GM23338 (cell line): ENCODE results near the gene NSD2. TPM values are rescaled to one million over a fixed set of nuclear protein-coding genes. Genes with fewer than 3 reads are reported as not detected.

ENCODE experiments used
- ATAC-seq: fragments of 200-7000 bp; cut with Tn5 transposase; 3 replicates; pipeline ENCODE4 v1.9.1; 2020
- DNase-seq: peaks from one replicate; pipeline ENCODE4 v3.0.0-alpha.2; 2015; ENCODE audit warnings: low spot score
- H2AFZ ChIP-seq: fragments of 200-600 bp; sonication (generic); 2 replicates; pipeline ENCODE4 v1.8.0; 2016; ENCODE audit warnings: antibody characterized with exemption, mild to moderate bottlenecking, moderate library complexity
- H3F3A ChIP-seq: fragments of 200-600 bp; sonication (generic); replicated peaks from 2 replicates; pipeline ENCODE4 v1.8.0; 2017; ENCODE audit warnings: antibody characterized with exemption, mixed run types, low read depth
- H3K27ac ChIP-seq: fragments of 200-600 bp; sonication (generic); 2 replicates; pipeline ENCODE4 v1.6.1; 2016; ENCODE audit warnings: low read depth
- H3K27me3 ChIP-seq: fragments of 200-600 bp; sonication (generic); 2 replicates; pipeline ENCODE4 v1.8.0; 2016; ENCODE audit warnings: mild to moderate bottlenecking, mixed run types, moderate library complexity; ENCODE audit not compliant: insufficient read depth
- H3K36me3 ChIP-seq: fragments of 200-600 bp; sonication (generic); 2 replicates; pipeline ENCODE4 v1.8.0; 2016; ENCODE audit warnings: mild to moderate bottlenecking; ENCODE audit not compliant: insufficient read depth
- H3K4me1 ChIP-seq: fragments of 200-600 bp; sonication (generic); 2 replicates; pipeline ENCODE4 v1.8.0; 2016; ENCODE audit warnings: mild to moderate bottlenecking, moderate library complexity; ENCODE audit not compliant: insufficient read depth
- H3K4me2 ChIP-seq: fragments of 200-600 bp; sonication (generic); 2 replicates; pipeline ENCODE4 v1.7.1; 2017; ENCODE audit warnings: mixed run types
- H3K4me3 ChIP-seq: fragments of 200-600 bp; sonication (generic); 2 replicates; pipeline ENCODE4 v1.6.1; 2016; ENCODE audit warnings: mixed run types
- H3K79me2 ChIP-seq: fragments of 200-600 bp; sonication (generic); replicated peaks from 2 replicates; pipeline ENCODE4 v1.8.0; 2017; ENCODE audit warnings: mild to moderate bottlenecking; ENCODE audit not compliant: insufficient read depth
- H3K9me2 ChIP-seq: fragments of 200-600 bp; sonication (generic); 2 replicates; pipeline ENCODE4 v1.8.0; 2017; ENCODE audit not compliant: insufficient read depth
- H4K20me1 ChIP-seq: fragments of 200-600 bp; sonication (generic); replicated peaks from 2 replicates; pipeline ENCODE4 v1.8.0; 2017; ENCODE audit warnings: mild to moderate bottlenecking; ENCODE audit not compliant: insufficient read depth
- H3K27ac Mint-ChIP-seq: 2 replicates; pipeline ENCODE4 v1.8.0; 2020; ENCODE audit warnings: inconsistent platforms, mild to moderate bottlenecking, moderate library complexity, mixed read lengths
- H3K27me3 Mint-ChIP-seq: 3 replicates; pipeline ENCODE4 v1.8.0; 2022; ENCODE audit warnings: low read depth, mild to moderate bottlenecking, moderate library complexity, mixed read lengths, inconsistent platforms; ENCODE audit not compliant: insufficient read depth, poor library complexity
- H3K36me3 Mint-ChIP-seq: 3 replicates; pipeline ENCODE4 v1.8.0; 2021; ENCODE audit warnings: low read depth, mild to moderate bottlenecking, inconsistent platforms, moderate library complexity, mixed read lengths
- H3K4me1 Mint-ChIP-seq: 3 replicates; pipeline ENCODE4 v1.8.0; 2020; ENCODE audit warnings: mild to moderate bottlenecking, inconsistent platforms, mixed read lengths
- H3K4me3 Mint-ChIP-seq: 3 replicates; pipeline ENCODE4 v1.8.0; 2021; ENCODE audit warnings: moderate library complexity, mild to moderate bottlenecking, inconsistent platforms, mixed read lengths
- H3K9me3 Mint-ChIP-seq: 3 replicates; pipeline ENCODE4 v1.8.0; 2020; ENCODE audit warnings: moderate library complexity, mild to moderate bottlenecking, inconsistent platforms, mixed read lengths
- CREB1 ChIP-seq: fragments of 250-450 bp; sonication (Bioruptor Pico); IDR thresholded peaks from 2 replicates; pipeline ENCODE4 v1.5.0; 2020; ENCODE audit warnings: low read depth, mild to moderate bottlenecking, moderate library complexity
- CTCF ChIP-seq, 2 experiments: fragments of 200-600 bp in 1 of 2; sonication (generic) in 1 of 2; conservative IDR thresholded peaks; 2 replicates each; pipeline versions ENCODE4 v1.5.1 to v1.6.1; 2016 to 2017; ENCODE audit warnings: antibody characterized with exemption in 2 of 2, low read depth in 2 of 2, mild to moderate bottlenecking in 2 of 2, moderate library complexity in 1 of 2
- EZH2 ChIP-seq: fragments of 200-600 bp; sonication (generic); IDR thresholded peaks from one replicate; pipeline ENCODE4 v1.8.0; 2017; ENCODE audit warnings: antibody characterized with exemption, mild to moderate bottlenecking, low read depth; ENCODE audit not compliant: unreplicated experiment
- EZH2phosphoT487 ChIP-seq: fragments of 200-600 bp; sonication (generic); IDR thresholded peaks from one replicate; pipeline ENCODE4 v1.8.1; 2018; ENCODE audit warnings: antibody characterized with exemption; ENCODE audit not compliant: unreplicated experiment
- JUNB ChIP-seq: IDR thresholded peaks from one replicate; pipeline ENCODE4 v1.6.1; 2016; ENCODE audit warnings: antibody characterized with exemption; ENCODE audit not compliant: unreplicated experiment
- NANOG ChIP-seq: IDR thresholded peaks from 2 replicates; pipeline ENCODE4 v1.6.1; 2016; ENCODE audit warnings: antibody characterized with exemption, borderline replicate concordance
- POLR2AphosphoS5 ChIP-seq: IDR thresholded peaks from 2 replicates; pipeline ENCODE4 v1.6.1; 2016; ENCODE audit warnings: antibody characterized with exemption, low read depth
- REST ChIP-seq: IDR thresholded peaks from one replicate; pipeline ENCODE4 v1.6.1; 2018; ENCODE audit warnings: antibody characterized with exemption; ENCODE audit not compliant: unreplicated experiment
- STAT1 ChIP-seq: IDR thresholded peaks from one replicate; pipeline ENCODE4 v1.6.1; 2016; ENCODE audit warnings: antibody characterized with exemption; ENCODE audit not compliant: unreplicated experiment
- ZNF114 ChIP-seq: fragments of 250-450 bp; sonication (Bioruptor Pico); IDR thresholded peaks from 2 replicates; pipeline ENCODE4 v1.5.0; 2020; ENCODE audit warnings: mild to moderate bottlenecking, moderate library complexity
- ZNF331 ChIP-seq: fragments of 250-450 bp; sonication (Bioruptor Pico); IDR thresholded peaks from 2 replicates; pipeline ENCODE4 v1.5.0; 2020; ENCODE audit warnings: low read depth, mild to moderate bottlenecking, moderate library complexity
- ZNF462 ChIP-seq: fragments of 250-450 bp; sonication (Bioruptor Pico); IDR thresholded peaks from 2 replicates; pipeline ENCODE4 v1.5.0; 2020; ENCODE audit warnings: mild to moderate bottlenecking, moderate library complexity
- polyA plus RNA-seq: library from polyadenylated mRNA; unstranded; fragments of >200 nt; fragmentation: Nextera tagmentation; extraction: Ambion mirVana; gene quantifications from 2 replicates; pipeline ENCODE4 v1.2.1, GENCODE V29; 2016
- total RNA-seq: library from RNA; depleted of rRNA; stranded (reverse); fragments of >200 nt; shearing (Covaris generic); gene quantifications from 2 replicates; pipeline ENCODE4 v1.2.3, GENCODE V29; 2014

The NSD2 gene
- total and polyA plus RNA-seq, 2 experiments from 2014 or later, result 33.5 to 84.4 TPM

GRCh38 chr4:1821679-1822567, 49.3 kb upstream of the NSD2 start:
- no peaks in the 10 kb centered on the region for H3K4me1 ChIP-seq
- Mint-ChIP-seq H3K27me3 (peaks cover 9% of the 10 kb centered on the region), H3K9me3 (peaks cover 2% of the 10 kb centered on the region; the same call in 2 of the 3 replicates), H3K27ac (no peak overlapping the region), H3K36me3 (peaks cover 64% of the 10 kb centered on the region), H3K4me1 (no peaks in the 10 kb centered on the region), H3K4me3 (no peak overlapping the region)
- no peak overlapping the region for H3K4me3 ChIP-seq
- no peak overlapping the region for H3K4me2 ChIP-seq
- H3K27me3 ChIP-seq, result no peaks in the 10 kb centered on the region
- H3F3A ChIP-seq, result no peaks in the 10 kb centered on the region
- H3K9me2 ChIP-seq, result no peaks in the 10 kb centered on the region
- no peak for ATAC-seq
- H4K20me1 ChIP-seq, result peaks cover 10% of the 10 kb centered on the region
- no peak for DNase-seq
- H3K27ac ChIP-seq, result no peak overlapping the region
- H2AFZ ChIP-seq, result no peak overlapping the region
- no peaks in the 10 kb centered on the region for H3K79me2 ChIP-seq
- H3K36me3 ChIP-seq, result peaks cover 24% of the 10 kb centered on the region
- TF ChIP-seq CREB1 (CRISPR knock-in tag) (no peak), CTCF (conservative IDR thresholded peaks at IDR 0.05; ENCODE audit: low read depth in 2 of 2) (no peak), EZH2 (no peak), ZNF462 (no peak), STAT1 (no peak), ZNF114 (no peak), JUNB (no peak), POLR2AphosphoS5 (no peak), NANOG (no peak), ZNF331 (CRISPR knock-in tag) (no peak), REST (no peak), EZH2phosphoT487 (no peak)
